Sigmoid colon (tissue), 7 donors: ENCODE data around the gene TRIP10. TPM values are rescaled to one million over a fixed set of nuclear protein-coding genes. Genes with fewer than 3 reads are reported as not detected.

Source experiments
- DNase-seq: peaks from one replicate; pipeline ENCODE4 v3.0.0-alpha.2; 2019
- H3K27ac ChIP-seq, 4 donors: fragments of 200-600 bp; sonication (generic); one replicate each; pipeline ENCODE4 v1.5.1; 2016 to 2019; ENCODE audit warnings: mild to moderate bottlenecking in 1 of 4
- H3K27me3 ChIP-seq, 3 donors: fragments of 200-600 bp; sonication (generic); one replicate each; pipeline ENCODE4 v1.5.1; 2019; ENCODE audit warnings: mild to moderate bottlenecking in 1 of 3
- H3K36me3 ChIP-seq, 4 donors: fragments of 200-600 bp; sonication (generic); one replicate each; pipeline ENCODE4 v1.5.1; 2016 to 2019
- H3K4me1 ChIP-seq, 4 donors: fragments of 200-600 bp; sonication (generic); one replicate each; pipeline ENCODE4 v1.5.1; 2017 to 2019
- H3K4me3 ChIP-seq, 4 donors: fragments of 200-600 bp; sonication (generic); one replicate each; pipeline ENCODE4 v1.5.1; 2017 to 2019; ENCODE audit warnings: mild to moderate bottlenecking in 2 of 4, moderate library complexity in 1 of 4
- H3K9me3 ChIP-seq, 4 donors: fragments of 200-600 bp in 3 of 4; sonication (generic) in 3 of 4; one replicate each; pipeline versions ENCODE4 v1.5.1 to v1.6.1; 2013 to 2019
- CTCF ChIP-seq, 4 experiments: fragments of 450-650 bp in 3 of 4; fragments of 200-600 bp in 1 of 4; IDR thresholded peaks; one replicate each; pipeline ENCODE4 v1.5.1; 2016 to 2019; ENCODE audit warnings: antibody characterized with exemption in 4 of 4, mild to moderate bottlenecking in 3 of 4, moderate library complexity in 2 of 4
- EP300 ChIP-seq, 4 donors: sonication (generic); formaldehyde crosslinking; IDR thresholded peaks; one replicate each; pipeline ENCODE4 v1.6.1; 2017; ENCODE audit warnings: antibody characterized with exemption in 4 of 4
- POLR2A ChIP-seq, 2 donors: fragments of 450-650 bp; IDR thresholded peaks; one replicate each; pipeline ENCODE4 v1.6.1; 2016; ENCODE audit warnings: antibody characterized with exemption in 2 of 2, mild to moderate bottlenecking in 2 of 2, moderate library complexity in 2 of 2
- POLR2AphosphoS5 ChIP-seq, 4 donors: sonication (generic); formaldehyde crosslinking; IDR thresholded peaks; one replicate each; pipeline ENCODE4 v1.6.1; 2017; ENCODE audit warnings: antibody characterized with exemption in 4 of 4
- WGBS, 2 donors: extraction: QIAGEN DNeasy Blood & Tissue Kit; methylation state at CpG; one replicate each; pipeline ENCODE4 v1.1.7; 2013; 5-methylcytosine and 5-hydroxymethylcytosine counted together
- intact Hi-C: fragments of 100-400 bp; cut with DNase I; formaldehyde crosslinking; loops from one replicate; pipeline ENCODE4 v1.15.1; 2023
- polyA plus RNA-seq, 3 donors: library from polyadenylated mRNA; stranded (reverse); fragments of 200-250 nt; gene quantifications; one replicate each; pipeline ENCODE4 v1.2.3, GENCODE V29; 2013
- total RNA-seq, 4 donors: library from RNA; depleted of rRNA; stranded (reverse); fragments of >200 nt; gene quantifications; one replicate each; pipeline ENCODE4 v1.1.0, GENCODE V29; 2016
- donor health status: healthy with polysubstance abuse.
- donor health status: Bipolar disorder and iron deficiency.
- donor health status: healthy.

TRIP10 gene
- total and polyA plus RNA-seq, 7 donors, result 49.5 to 117 (median 76.7) TPM

GRCh38 chr19:6693056-6693471, 46.4 kb upstream of the TRIP10 start:
- Histone ChIP-seq H3K4me1 (no peaks in the 10 kb centered on the region), H3K27ac (no peak overlapping the region), H3K9me3 (no peaks in the 10 kb centered on the region), H3K27me3 (no peaks in the 10 kb centered on the region), H3K36me3 (no peaks in the 10 kb centered on the region), H3K4me3 (no peak overlapping the region)
- intact Hi-C loops, result no loop called here
- TF ChIP-seq POLR2AphosphoS5 (IDR thresholded peaks at IDR 0.05) (no peak), CTCF (IDR thresholded peaks at IDR 0.05) (no peak), EP300 (IDR thresholded peaks at IDR 0.05) (no peak), POLR2A (IDR thresholded peaks at IDR 0.05) (no peak)
- 93 to 94% methylated on average over 13 of the region's 13 CpGs for WGBS, 2 donors
- no peak for DNase-seq

- Histone ChIP-seq H3K4me3 (no peak overlapping the region), H3K27ac (no peak overlapping the region), H3K36me3 (no peaks in the 10 kb centered on the region), H3K27me3 (no peaks in the 10 kb centered on the region), H3K4me1 (no peaks in the 10 kb centered on the region), H3K9me3 (no peaks in the 10 kb centered on the region)
- WGBS, 2 donors, result 80 to 82% methylated on average over 7 of the region's 7 CpGs
- no peak for DNase-seq
- intact Hi-C loops, result no loop called here
- TF ChIP-seq POLR2A (IDR thresholded peaks at IDR 0.05), result no peak
- no peak for TF ChIP-seq EP300 (IDR thresholded peaks at IDR 0.05)
- TF ChIP-seq CTCF (IDR thresholded peaks at IDR 0.05), result no peak
- no peak for TF ChIP-seq POLR2AphosphoS5 (IDR thresholded peaks at IDR 0.05)
Observed at GRCh38 chr19:6693681-6694080, 45.8 kb upstream of the TRIP10 start.

GRCh38 chr19:6694147-6694815, 45.2 kb upstream of the TRIP10 start:
- no peak for DNase-seq
- 95 to 96% methylated on average over 25 of the region's 25 CpGs for WGBS, 2 donors
- TF ChIP-seq CTCF (IDR thresholded peaks at IDR 0.05) (no peak), EP300 (IDR thresholded peaks at IDR 0.05) (no peak), POLR2A (IDR thresholded peaks at IDR 0.05) (no peak), POLR2AphosphoS5 (IDR thresholded peaks at IDR 0.05) (no peak)
- H3K27me3 ChIP-seq, result no peaks in the 10 kb centered on the region
- no peaks in the 10 kb centered on the region for H3K9me3 ChIP-seq
- no peak overlapping the region for H3K27ac ChIP-seq
- no peak overlapping the region for H3K4me3 ChIP-seq
- intact Hi-C loops, result no loop called here
- no peaks in the 10 kb centered on the region for H3K4me1 ChIP-seq
- H3K36me3 ChIP-seq, result no peaks in the 10 kb centered on the region

GRCh38 chr19:6696239-6696820, 43.1 kb upstream of the TRIP10 start:
- TF ChIP-seq EP300 (IDR thresholded peaks at IDR 0.05) (no peak), POLR2A (IDR thresholded peaks at IDR 0.05) (no peak), POLR2AphosphoS5 (IDR thresholded peaks at IDR 0.05) (no peak), CTCF (IDR thresholded peaks at IDR 0.05) (no peak)
- H3K9me3 ChIP-seq, result no peaks in the 10 kb centered on the region
- peaks cover 0 to 5% (median 0%) of the 10 kb centered on the region in 3 donors for H3K27me3 ChIP-seq
- intact Hi-C loops, result no loop called here
- no peaks in the 10 kb centered on the region for H3K4me1 ChIP-seq
- no peak overlapping the region for H3K4me3 ChIP-seq
- no peak overlapping the region for H3K27ac ChIP-seq
- no peak for DNase-seq
- WGBS, 2 donors, result 78 to 86% methylated on average over 18 of the region's 18 CpGs
- H3K36me3 ChIP-seq, result no peaks in the 10 kb centered on the region
